Tibial nerve (tissue), 3 donors: ENCODE measurements around the gene SLIT3.

ENCODE experiments used
- POLR2A ChIP-seq, 2 donors: fragments of 450-650 bp; IDR thresholded peaks; one replicate each; pipeline ENCODE4 v1.6.1; 2017; ENCODE audit warnings: antibody characterized with exemption in 2 of 2, mild to moderate bottlenecking in 2 of 2, moderate library complexity in 2 of 2
- TF ChIP-seq, protein P1 (sequence below), 5 experiments: fragments of 200-600 bp in 3 of 5; fragments of 450-650 bp in 2 of 5; sonication (generic) in 3 of 5; IDR thresholded peaks; one replicate each; pipeline ENCODE4 v1.5.1; 2016 to 2019; ENCODE audit warnings: antibody characterized with exemption in 5 of 5, mild to moderate bottlenecking in 3 of 5, moderate library complexity in 2 of 5

DNA sequence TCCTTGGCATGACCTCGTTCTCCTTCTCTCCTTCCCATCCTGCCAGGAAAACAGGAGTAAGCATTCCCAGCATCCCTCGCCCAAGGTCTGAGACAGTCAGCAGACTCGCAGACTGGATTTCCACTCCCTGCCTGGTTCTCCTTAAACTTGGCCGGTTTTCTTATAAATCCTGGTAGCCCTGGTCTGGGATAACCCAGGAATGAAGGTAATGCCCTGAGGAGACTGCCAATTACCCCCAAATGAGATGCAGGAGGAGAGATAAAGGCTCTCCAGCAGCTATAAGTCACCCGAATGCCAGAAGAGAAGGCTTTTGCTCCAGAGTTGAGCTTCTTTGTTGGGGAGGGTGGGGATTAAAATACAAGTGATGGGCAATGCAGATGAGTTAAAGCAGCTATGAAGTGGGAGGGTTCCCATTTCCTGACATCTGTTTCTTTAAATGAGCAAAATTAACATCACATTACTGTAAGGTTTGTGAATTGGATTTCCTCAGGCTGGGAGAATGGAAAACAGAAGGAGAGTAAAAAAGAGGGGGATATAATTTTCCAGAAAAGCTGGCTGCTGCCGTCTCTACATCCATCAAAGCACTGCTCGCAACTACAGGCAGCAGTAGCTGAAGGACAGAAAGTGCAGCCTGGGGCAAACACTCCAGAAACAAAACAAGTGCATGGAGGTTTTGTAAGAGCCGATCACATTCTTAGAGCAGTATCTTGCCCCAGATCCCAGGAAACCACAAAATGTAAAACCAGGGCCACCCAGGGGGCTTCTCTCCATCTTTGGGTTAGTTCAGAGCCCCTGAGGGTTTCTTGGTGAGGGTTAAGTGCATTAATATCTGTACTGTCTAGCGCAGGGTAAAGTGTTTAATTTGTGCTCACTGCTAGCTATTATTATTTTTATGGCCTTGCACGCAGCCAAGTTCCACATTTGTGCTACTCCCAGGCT lies 544.2 kb downstream of the SLIT3 start:
- TF ChIP-seq POLR2A (IDR thresholded peaks at IDR 0.05): no peak
- TF ChIP-seq, protein P1, sequence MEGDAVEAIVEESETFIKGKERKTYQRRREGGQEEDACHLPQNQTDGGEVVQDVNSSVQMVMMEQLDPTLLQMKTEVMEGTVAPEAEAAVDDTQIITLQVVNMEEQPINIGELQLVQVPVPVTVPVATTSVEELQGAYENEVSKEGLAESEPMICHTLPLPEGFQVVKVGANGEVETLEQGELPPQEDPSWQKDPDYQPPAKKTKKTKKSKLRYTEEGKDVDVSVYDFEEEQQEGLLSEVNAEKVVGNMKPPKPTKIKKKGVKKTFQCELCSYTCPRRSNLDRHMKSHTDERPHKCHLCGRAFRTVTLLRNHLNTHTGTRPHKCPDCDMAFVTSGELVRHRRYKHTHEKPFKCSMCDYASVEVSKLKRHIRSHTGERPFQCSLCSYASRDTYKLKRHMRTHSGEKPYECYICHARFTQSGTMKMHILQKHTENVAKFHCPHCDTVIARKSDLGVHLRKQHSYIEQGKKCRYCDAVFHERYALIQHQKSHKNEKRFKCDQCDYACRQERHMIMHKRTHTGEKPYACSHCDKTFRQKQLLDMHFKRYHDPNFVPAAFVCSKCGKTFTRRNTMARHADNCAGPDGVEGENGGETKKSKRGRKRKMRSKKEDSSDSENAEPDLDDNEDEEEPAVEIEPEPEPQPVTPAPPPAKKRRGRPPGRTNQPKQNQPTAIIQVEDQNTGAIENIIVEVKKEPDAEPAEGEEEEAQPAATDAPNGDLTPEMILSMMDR (IDR thresholded peaks at IDR 0.05): no peak
